Activated CD8-positive, alpha-beta memory T cell treated with anti-CD3 and anti-CD28 coated beads for 24 hours (primary cell): ENCODE measurements around the gene CTRB2.

Source experiments
- DNase-seq: peaks from one replicate; pipeline ENCODE4 v3.0.0-alpha.2; 2020

The CTRB2 gene

GRCh38 chr16:75203667-75204409 is 3.1 kb downstream of the CTRB2 start:
- no peak for DNase-seq

GRCh38 chr16:75203096-75203495 is 3.9 kb downstream of the CTRB2 start:
- DNase-seq, result no peak

- no peak for DNase-seq
Observed at GRCh38 chr16:75202069-75202590, 4.8 kb downstream of the CTRB2 start.

GRCh38 chr16:75198135-75198600 is 8.8 kb downstream of the CTRB2 start:
- peak; percentile 52 for DNase-seq

- DNase-seq, result peak; percentile 43
Observed at GRCh38 chr16:75197522-75198134, 9.3 kb downstream of the CTRB2 start.

- DNase-seq, result peak; percentile 47
Observed at GRCh38 chr16:75196836-75197235, 10.1 kb downstream of the CTRB2 start.

GRCh38 chr16:75195811-75196790 is 10.9 kb downstream of the CTRB2 start:
- peak; percentile 49 for DNase-seq

- no peak for DNase-seq
Observed at GRCh38 chr16:75193730-75194444, 13.1 kb downstream of the CTRB2 start.

GRCh38 chr16:75193265-75193650 is 13.7 kb downstream of the CTRB2 start:
- no peak for DNase-seq

GRCh38 chr16:75192606-75193264 is 14.2 kb downstream of the CTRB2 start:
- DNase-seq, result no peak

- DNase-seq, result no peak
Observed at GRCh38 chr16:75189638-75190245, 17.2 kb downstream of the CTRB2 start.

GRCh38 chr16:75188832-75189477 is 18.0 kb downstream of the CTRB2 start:
- DNase-seq, result no peak

GRCh38 chr16:75181630-75182029 is 25.3 kb downstream of the CTRB2 start:
- DNase-seq, result no peak

- DNase-seq, result no peak
Observed at GRCh38 chr16:75179208-75179607, 27.8 kb downstream of the CTRB2 start.

GRCh38 chr16:75176926-75177325 is 30.0 kb downstream of the CTRB2 start:
- DNase-seq, result no peak

- DNase-seq, result no peak
Observed at GRCh38 chr16:75175074-75175473, 31.9 kb downstream of the CTRB2 start.

GRCh38 chr16:75172578-75172977 is 34.4 kb downstream of the CTRB2 start:
- no peak for DNase-seq

- no peak for DNase-seq
Observed at GRCh38 chr16:75169899-75170405, 37.0 kb downstream of the CTRB2 start.

GRCh38 chr16:75160386-75160785 is 46.6 kb downstream of the CTRB2 start:
- DNase-seq, result no peak
